ENCODE results near the gene HSPB7.
"Not testable (repeated sequence)": the region's sequence is repeated elsewhere in the genome, so short reads cannot be mapped to it uniquely, and the experiment has no call there.

HSPB7 gene

DNA sequence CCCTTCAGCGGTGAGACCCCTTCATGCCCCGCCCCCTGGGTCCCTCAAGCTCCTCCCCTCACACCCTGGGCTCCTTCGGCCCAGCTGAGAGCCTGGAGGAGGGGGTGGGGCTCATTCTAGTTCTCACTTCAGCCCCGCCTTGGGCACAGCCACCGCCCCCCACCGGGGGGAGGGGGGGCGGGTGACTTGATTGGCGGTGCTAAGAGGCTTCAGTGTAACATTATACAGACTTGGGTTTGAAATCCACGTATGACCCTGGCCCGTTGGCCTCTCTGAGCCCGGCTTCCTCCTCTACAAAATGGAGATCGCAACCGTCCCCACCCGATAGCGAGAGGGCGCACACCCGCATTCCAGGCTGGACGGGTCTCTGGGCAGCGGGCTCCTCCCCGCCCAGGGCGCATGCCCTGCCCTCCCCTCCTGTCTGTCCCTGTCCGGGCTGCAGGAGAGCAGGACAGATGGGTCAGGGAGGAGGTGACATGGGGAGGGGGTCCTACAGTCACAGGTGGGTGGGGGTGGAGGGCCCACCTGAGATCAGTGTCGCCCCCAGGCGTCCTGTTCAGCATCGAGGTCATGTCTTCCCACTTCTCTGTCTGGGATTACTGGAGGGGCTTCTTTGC, 30.8 kb upstream of the HSPB7 start:
- peak; percentile 49 to 52 for DNase-seq

- no peak for DNase-seq
Measured at GRCh38 chr1:16047791-16048475, 30.1 kb upstream of the HSPB7 start.

DNA sequence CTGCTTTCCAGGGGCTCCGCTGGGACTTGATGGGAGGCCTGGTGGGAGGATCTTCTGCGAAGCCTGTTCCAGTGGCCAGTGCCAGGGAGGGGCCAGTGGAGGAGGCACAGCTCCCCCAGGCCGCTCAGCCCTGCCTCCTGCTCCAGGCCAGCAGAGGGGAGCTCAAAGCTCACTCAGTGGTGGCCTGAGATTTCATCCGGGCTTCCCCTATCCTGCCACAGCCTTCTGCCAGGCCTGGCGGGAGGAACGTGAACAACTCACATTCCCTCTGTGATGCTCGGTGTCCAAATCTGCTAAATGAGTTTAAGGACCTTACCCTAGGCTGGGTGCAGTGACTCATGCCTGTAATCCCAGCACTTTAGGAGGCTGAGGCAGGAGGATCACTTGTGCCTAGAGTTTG, 29.0 kb upstream of the HSPB7 start:
- no peak for DNase-seq

GRCh38 chr1:16043950-16044349, 26.1 kb upstream of the HSPB7 start:
- no peak for DNase-seq

- DNase-seq, result no peak
Measured at GRCh38 chr1:16043521-16043920, 25.7 kb upstream of the HSPB7 start, which contains the start of gene CLCNKB. TSS of gene CLCNKB (plus strand) at chr1:16043782. CDS start at chr1:16044493, 711 bp downstream.

DNA sequence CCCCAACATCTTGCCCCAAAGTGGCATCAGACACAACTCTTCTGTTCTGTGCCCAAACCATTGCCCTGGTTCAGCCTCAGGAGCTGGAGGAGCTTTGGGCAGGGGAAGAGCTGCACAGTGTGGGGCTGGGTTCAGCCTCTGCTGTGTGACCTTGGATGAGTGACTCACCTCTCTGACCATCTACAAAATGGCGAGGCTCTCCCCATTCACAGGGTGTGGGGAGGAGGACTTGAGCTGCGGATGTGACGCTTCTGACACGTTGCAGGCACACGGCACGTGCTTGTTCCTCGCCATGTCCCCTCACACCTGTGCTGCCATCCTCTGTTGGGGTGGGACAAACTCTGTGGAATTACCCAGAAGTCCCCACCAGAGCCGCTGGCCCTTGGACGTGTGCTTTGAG, 24.8 kb upstream of the HSPB7 start:
- not testable (repeated sequence) for DNase-seq

DNA sequence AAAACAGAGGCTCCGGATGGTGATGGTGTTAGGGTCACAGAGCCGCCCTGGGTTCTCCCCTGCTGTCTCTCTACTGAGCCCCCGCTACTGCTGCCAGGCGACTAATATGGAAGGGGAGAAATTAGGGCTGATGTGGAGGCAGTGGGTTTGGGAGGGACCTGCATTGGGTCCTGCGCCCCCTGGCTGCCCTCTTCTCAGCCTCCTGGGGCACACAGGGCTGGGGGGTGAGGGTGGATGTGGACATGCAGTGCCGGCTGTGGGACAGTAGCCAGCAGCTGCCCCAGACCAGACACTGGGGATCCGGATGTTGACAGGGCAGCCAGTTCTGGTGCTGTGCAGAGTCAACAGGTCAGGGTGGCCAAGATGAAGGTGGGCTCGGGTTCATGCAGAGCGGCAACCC, 24.3 kb upstream of the HSPB7 start:
- DNase-seq, result no peak

GRCh38 chr1:16041200-16041599, 23.4 kb upstream of the HSPB7 start:
- DNase-seq, result no peak

DNA sequence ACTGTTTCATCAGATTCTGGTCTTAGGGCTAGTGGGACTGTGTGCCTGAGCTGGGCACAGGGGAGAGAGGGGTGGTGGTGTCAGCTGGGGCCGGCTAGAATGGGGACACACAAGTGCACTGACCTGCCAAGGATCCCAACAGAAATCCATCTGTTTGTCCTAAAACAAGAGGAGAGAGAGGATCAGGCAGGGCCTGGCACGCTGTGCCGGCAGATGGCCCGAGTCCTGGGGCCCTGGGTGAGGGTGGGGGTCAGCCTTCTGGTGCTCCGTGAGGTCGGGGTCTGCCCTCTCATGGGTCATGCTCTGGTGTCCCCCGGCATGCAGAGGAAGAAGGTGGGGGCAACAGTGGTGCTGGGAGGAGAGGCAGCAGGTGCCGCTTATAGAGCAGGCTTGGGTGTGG, 22.0 kb upstream of the HSPB7 start:
- not testable (repeated sequence) for DNase-seq

- no peak for DNase-seq
Measured at GRCh38 chr1:16038620-16038912, 20.7 kb upstream of the HSPB7 start.

GRCh38 chr1:16036461-16036860, 18.6 kb upstream of the HSPB7 start:
- DNase-seq, result not testable (repeated sequence)

- DNase-seq, result not testable (repeated sequence)
Measured at GRCh38 chr1:16033103-16033632, 15.3 kb upstream of the HSPB7 start.

- DNase-seq, result peak; percentile 45 to 62
Measured at GRCh38 chr1:16032388-16033102, 14.7 kb upstream of the HSPB7 start.

DNA sequence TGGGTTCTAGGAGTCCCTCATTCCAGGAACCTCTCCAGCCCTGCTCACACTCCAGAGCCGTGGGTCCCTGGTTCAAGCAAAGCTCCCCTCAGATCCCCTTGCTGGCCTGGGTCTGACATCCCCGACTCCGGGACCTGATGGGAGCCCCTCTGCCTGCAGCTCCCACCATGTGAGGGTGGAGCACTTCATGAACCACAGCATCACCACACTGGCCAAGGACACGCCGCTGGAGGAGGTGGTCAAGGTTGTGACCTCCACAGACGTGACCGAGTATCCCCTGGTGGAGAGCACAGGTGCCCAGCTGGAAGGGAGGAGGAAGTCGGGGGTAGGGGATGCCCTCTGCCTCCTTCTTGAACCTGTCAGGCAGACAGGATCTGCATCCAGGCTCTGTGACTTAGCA, 13.7 kb upstream of the HSPB7 start:
- DNase-seq, result no peak

DNA sequence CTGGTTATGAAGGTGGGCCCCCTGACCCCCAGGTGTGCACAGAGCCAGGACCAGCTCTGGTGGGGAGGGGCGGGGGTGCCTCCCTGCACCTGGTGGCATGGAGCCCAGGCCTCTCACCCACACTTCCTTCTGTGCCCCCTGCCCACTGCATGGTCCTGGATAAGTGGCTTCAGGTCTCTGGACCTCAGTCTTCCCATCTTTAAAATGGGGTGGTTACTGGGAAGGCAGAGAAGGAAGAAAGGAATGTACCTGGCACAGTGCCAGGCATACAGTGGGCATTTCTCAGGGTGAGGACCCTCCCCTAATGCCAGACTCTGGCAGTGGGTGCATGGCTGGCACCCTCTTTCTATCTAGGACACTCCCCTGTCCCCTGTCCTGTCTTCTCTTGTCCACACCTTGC, 11.4 kb upstream of the HSPB7 start:
- no peak for DNase-seq

DNA sequence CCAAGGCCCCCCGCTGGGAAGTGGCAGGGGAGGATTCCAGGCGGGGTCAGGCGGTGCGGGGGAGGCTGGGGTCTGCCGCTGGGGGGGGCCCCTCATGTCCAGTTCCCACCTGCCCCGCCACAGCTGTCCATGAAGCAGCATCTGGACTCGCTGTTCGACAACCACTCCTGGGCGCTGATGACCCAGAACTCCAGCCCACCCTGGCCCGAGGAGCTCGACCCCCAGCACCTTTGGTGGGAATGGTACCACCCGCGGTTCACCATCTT, 11.1 kb upstream of the HSPB7 start:
- not testable (repeated sequence) for DNase-seq

- DNase-seq, result no peak
Measured at GRCh38 chr1:16028237-16029002, 10.6 kb upstream of the HSPB7 start.

DNA sequence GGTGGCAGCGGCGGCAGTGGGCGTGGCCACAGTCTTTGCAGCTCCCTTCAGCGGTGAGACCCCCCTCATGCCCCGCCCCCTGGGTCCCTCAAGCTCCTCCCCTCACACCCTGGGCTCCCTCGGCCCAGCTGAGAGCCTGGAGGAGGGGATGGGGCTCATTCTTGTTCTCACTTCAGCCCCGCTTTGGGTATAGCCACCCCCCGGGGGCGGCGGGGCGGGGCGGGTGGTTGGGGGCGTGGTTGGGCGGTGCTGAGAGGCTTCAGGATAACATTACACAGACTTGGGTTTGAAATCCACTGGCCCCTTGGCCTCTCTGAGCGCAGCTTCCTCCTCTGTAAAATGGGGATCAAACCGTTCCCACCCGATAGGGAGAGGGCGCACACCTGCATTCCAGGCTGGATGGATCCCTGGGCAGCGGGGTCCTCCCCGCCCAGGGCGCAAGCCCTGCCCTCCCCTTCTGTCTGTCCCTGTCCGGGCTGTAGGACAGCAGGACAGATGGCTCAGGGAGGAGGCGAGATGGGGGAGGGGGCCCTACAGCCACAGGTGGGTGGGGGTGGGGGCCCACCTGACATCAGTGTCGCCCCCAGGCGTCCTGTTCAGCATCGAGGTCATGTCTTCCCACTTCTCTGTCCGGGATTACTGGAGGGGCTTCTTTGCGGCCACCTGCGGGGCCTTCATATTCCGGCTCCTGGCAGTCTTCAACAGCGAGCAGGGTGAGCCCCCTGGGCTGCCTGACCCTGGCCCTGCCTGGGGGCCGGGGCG, 9.1 kb upstream of the HSPB7 start:
- DNase-seq, result peak; percentile 13 to 28

GRCh38 chr1:16026302-16026701, 8.5 kb upstream of the HSPB7 start:
- not testable (repeated sequence) for DNase-seq

DNA sequence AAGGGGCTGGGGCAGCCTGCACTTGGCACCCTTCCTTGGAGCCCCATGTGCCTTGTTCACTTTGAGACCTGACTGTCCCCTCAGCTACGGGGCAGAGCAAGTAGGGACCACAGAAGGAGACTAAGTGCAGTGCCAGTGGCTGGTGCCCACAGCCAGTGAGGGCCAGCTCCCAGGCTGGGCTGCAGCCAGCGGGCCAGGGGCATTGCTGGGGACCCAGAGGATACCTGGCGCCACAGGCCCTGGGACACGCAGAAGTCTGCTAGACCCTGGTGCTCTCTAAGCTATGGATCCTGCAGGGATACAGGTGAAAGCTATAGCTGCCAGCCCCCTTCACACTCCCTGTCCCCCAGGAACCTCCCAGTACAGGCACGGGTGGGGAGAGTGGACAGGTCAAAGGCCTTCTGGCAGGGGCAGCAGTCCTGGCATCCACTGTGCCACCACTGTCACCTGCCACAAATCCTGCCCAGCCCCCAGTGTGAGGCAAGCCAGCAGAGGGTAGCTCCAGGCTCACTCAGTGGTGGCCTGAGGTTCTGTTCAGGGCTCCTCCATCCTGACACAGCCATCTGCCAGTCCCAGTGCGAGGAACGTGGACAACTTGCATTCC, 5.3 kb upstream of the HSPB7 start:
- no peak for DNase-seq

- no peak for DNase-seq
Measured at GRCh38 chr1:16022393-16022792, 4.5 kb upstream of the HSPB7 start.

DNA sequence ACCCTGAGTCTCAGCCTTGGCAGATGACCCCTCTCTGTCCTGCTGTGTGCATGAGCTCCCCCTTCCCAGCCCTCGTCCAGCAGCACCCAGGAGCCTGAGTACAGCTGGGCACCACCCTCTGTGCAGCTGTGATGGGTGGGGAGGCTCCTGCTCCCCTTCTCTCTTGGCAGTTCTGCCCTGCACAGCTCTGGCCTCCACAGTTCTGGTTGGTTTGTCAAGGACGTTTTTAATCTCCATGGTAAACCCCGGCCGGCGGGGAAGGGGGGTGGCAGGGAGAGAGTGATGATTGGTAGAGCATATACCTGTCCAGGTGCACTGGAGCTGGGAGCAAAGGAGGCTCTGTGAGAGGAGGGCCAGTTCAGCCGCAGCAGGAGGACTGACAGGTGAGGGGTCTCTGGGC, 3.8 kb upstream of the HSPB7 start, which contains the start of gene CLCNKA:
TSS of gene CLCNKA (plus strand) at position 356 of the 400 bp plus-strand sequence. CDS start 584 bp downstream, outside the sequence.
- DNase-seq, result no peak
